Panc1 (cell line): ENCODE results near the gene PABPC5. TPM values are rescaled to one million over a fixed set of nuclear protein-coding genes. Genes with fewer than 3 reads are reported as not detected.

Experiments
- ATAC-seq: fragments of 200-7000 bp; cut with Tn5 transposase; 2 replicates; pipeline ENCODE4 v1.9.1; 2020; ENCODE audit warnings: mild to moderate bottlenecking, moderate library complexity
- Bru-seq: library from RNA; stranded (reverse); fragments of 400-500 nt; gene quantifications from one replicate; lab custom pipeline; 2021; lab: Mats Ljungman, UMichigan
- BruChase-seq, 2 experiments: library from RNA; stranded (reverse); fragments of 400-500 nt; gene quantifications; one replicate each; lab custom pipeline; 2021; lab: Mats Ljungman, UMichigan
- BruUV-seq: library from RNA; stranded (reverse); fragments of 400-500 nt; replicated peaks from 2 replicates; lab custom pipeline; 2021; lab: Mats Ljungman, UMichigan
- CTCF ChIA-PET: fragments of 300-600 bp; sonication (Branson Sonifier 250); formaldehyde crosslinking; loops from one replicate; lab custom pipeline; 2022; ENCODE audit warnings: antibody characterized with exemption; lab: Charles Lee
- POLR2A ChIA-PET: fragments of 300-600 bp; sonication (Branson Sonifier 250); formaldehyde crosslinking; loops from one replicate; lab custom pipeline; 2022; ENCODE audit warnings: antibody characterized with exemption; lab: Charles Lee
- DNase-seq: peaks from one replicate; pipeline ENCODE4 v3.0.0-alpha.2; 2010; ENCODE audit warnings: low read depth, low spot score
- H3K27ac ChIP-seq: 2 replicates; pipeline ENCODE4 v1.5.1; 2011; ENCODE audit warnings: mild to moderate bottlenecking, low read length, inconsistent platforms
- H3K27me3 ChIP-seq: fragments of 200-500 bp; sonication (Bioruptor generic); 2 replicates; pipeline ENCODE4 v1.6.0; 2014; ENCODE audit warnings: low read length, inconsistent platforms; ENCODE audit not compliant: control insufficient read depth, insufficient read depth
- H3K36me3 ChIP-seq: fragments of 200-500 bp; sonication (Bioruptor generic); 2 replicates; pipeline ENCODE4 v1.5.1; 2014; ENCODE audit warnings: inconsistent platforms, mild to moderate bottlenecking, low read length, moderate library complexity; ENCODE audit not compliant: control insufficient read depth, insufficient read depth
- H3K4me1 ChIP-seq: 2 replicates; pipeline ENCODE4 v1.5.1; 2011; ENCODE audit warnings: inconsistent platforms, mild to moderate bottlenecking, low read length, moderate library complexity; ENCODE audit not compliant: control insufficient read depth, insufficient read depth
- H3K4me3 ChIP-seq, 2 experiments: 2 replicates each; pipeline ENCODE4 v1.5.1; 2011 to 2012; ENCODE audit warnings: low read depth in 2 of 2, low read length in 2 of 2, mild to moderate bottlenecking in 2 of 2, inconsistent platforms in 1 of 2, moderate library complexity in 1 of 2
- H3K9me3 ChIP-seq: fragments of 200-500 bp; sonication (Bioruptor generic); 2 replicates; pipeline ENCODE4 v1.5.1; 2014; ENCODE audit warnings: low read depth, mild to moderate bottlenecking, inconsistent platforms, low read length, moderate library complexity; ENCODE audit not compliant: control insufficient read depth, insufficient read depth
- POLR2AphosphoS5 ChIP-seq: IDR thresholded peaks from 2 replicates; pipeline ENCODE4 v1.6.1; 2012; ENCODE audit warnings: mild to moderate bottlenecking, low read depth, low read length, moderate library complexity
- SIN3A ChIP-seq: IDR thresholded peaks from 2 replicates; pipeline ENCODE4 v1.6.1; 2012; ENCODE audit warnings: low read depth, mild to moderate bottlenecking, low read length, moderate library complexity, borderline replicate concordance; ENCODE audit not compliant: insufficient read depth
- TCF7L2 ChIP-seq: IDR thresholded peaks from 2 replicates; pipeline ENCODE4 v1.6.1; 2011; ENCODE audit warnings: mild to moderate bottlenecking, low read depth, low read length, inconsistent platforms
- in situ Hi-C: cut with HindIII; loops from 2 replicates; pipeline ENCODE4 v1.10.0; 2016; ENCODE audit warnings: low sequenced_read_pairs, low pct_unique_long_range_greater_than_20kb
- intact Hi-C: fragments of 100-400 bp; cut with micrococcal nuclease; formaldehyde crosslinking; loops from one replicate; pipeline ENCODE4 v1.10.0; 2022; ENCODE audit not compliant: unreplicated experiment
- long read RNA-seq: library from polyadenylated mRNA; unstranded; transcript quantifications from one replicate; pipeline ENCODE4 v2.0.0, GENCODE V29; 2021; ENCODE audit not compliant: unreplicated experiment
- polyA plus RNA-seq: library from polyadenylated mRNA; unstranded; fragments of >200 nt; gene quantifications from one replicate; pipeline ENCODE4 v1.2.1, GENCODE V29; 2012; ENCODE audit warnings: missing spikeins; ENCODE audit not compliant: insufficient read length
- total RNA-seq: library from RNA; stranded (reverse); gene quantifications from one replicate; pipeline ENCODE4 v1.2.1, GENCODE V29; 2021; ENCODE audit not compliant: unreplicated experiment
- TF ChIP-seq, protein P1 (sequence below): fragments of 450-650 bp; IDR thresholded peaks from 2 replicates; pipeline ENCODE4 v1.5.1; 2017; ENCODE audit warnings: mild to moderate bottlenecking
- TF ChIP-seq, protein P2 (sequence below), 2 experiments: IDR thresholded peaks; 2 replicates each; pipeline ENCODE4 v1.6.1; 2011 to 2012; ENCODE audit warnings: low read depth in 2 of 2, control low read depth in 1 of 2, low read length in 1 of 2, mild to moderate bottlenecking in 1 of 2, moderate library complexity in 1 of 2; ENCODE audit not compliant: insufficient read depth in 1 of 2

Gene PABPC5
- total RNA-seq (not detected), Bru-seq, nascent RNA (not detected), BruChase-seq, experiment 1, labeled RNA remaining after a 2-hour chase (not detected), BruChase-seq, experiment 2, labeled RNA remaining after a 6-hour chase (not detected)
- polyA plus RNA-seq: not detected
- long read RNA-seq: 0 reads

DNA sequence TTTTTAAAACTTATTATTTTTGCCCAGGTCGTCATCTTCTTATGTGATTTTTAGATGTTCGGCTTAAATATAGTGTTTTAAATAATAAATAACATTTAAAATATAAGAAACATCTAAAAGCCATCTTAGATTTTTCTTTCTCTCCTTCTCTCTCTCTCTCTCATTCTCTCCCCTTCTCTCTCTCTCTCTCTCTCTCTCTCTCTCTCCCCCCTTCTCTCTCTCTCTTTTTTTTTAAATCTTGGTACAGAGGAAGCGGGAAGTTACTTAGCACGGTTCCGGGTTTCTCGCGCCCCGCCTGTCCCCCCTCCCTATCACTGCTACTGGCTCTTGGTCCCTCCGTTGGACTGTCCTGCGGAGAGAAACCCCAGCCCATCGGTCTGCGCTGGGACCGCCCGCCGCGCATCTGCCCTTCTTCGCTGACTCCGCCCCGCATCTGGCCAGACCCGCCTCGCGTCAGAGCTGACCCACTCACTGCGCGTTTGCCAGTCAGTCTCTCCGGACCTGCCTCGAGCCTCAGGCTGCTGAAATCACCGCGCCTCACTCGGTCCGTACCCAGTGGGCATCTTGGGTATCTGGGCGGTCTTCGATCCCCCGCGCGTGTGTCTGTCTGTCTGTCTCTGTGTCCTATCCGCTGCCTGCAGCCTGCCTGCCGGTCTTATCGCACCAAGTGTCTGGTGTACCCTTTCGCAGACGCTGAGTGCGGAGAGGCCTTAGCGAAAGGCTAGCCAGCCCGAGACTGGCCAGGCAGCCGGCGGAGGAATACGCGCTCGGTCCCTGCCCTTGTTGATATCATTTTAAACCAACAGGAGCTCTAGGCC, at the start of gene PABPC5:
Gene PABPC5 (plus strand): TSS at position 489 of the 818 bp plus-strand sequence. CDS start 739 bp downstream, outside the sequence.
- in situ Hi-C loops: no loop called here
- TF ChIP-seq, protein P1, sequence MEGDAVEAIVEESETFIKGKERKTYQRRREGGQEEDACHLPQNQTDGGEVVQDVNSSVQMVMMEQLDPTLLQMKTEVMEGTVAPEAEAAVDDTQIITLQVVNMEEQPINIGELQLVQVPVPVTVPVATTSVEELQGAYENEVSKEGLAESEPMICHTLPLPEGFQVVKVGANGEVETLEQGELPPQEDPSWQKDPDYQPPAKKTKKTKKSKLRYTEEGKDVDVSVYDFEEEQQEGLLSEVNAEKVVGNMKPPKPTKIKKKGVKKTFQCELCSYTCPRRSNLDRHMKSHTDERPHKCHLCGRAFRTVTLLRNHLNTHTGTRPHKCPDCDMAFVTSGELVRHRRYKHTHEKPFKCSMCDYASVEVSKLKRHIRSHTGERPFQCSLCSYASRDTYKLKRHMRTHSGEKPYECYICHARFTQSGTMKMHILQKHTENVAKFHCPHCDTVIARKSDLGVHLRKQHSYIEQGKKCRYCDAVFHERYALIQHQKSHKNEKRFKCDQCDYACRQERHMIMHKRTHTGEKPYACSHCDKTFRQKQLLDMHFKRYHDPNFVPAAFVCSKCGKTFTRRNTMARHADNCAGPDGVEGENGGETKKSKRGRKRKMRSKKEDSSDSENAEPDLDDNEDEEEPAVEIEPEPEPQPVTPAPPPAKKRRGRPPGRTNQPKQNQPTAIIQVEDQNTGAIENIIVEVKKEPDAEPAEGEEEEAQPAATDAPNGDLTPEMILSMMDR: no peak
- no peak for TF ChIP-seq TCF7L2
- TF ChIP-seq, protein P2, sequence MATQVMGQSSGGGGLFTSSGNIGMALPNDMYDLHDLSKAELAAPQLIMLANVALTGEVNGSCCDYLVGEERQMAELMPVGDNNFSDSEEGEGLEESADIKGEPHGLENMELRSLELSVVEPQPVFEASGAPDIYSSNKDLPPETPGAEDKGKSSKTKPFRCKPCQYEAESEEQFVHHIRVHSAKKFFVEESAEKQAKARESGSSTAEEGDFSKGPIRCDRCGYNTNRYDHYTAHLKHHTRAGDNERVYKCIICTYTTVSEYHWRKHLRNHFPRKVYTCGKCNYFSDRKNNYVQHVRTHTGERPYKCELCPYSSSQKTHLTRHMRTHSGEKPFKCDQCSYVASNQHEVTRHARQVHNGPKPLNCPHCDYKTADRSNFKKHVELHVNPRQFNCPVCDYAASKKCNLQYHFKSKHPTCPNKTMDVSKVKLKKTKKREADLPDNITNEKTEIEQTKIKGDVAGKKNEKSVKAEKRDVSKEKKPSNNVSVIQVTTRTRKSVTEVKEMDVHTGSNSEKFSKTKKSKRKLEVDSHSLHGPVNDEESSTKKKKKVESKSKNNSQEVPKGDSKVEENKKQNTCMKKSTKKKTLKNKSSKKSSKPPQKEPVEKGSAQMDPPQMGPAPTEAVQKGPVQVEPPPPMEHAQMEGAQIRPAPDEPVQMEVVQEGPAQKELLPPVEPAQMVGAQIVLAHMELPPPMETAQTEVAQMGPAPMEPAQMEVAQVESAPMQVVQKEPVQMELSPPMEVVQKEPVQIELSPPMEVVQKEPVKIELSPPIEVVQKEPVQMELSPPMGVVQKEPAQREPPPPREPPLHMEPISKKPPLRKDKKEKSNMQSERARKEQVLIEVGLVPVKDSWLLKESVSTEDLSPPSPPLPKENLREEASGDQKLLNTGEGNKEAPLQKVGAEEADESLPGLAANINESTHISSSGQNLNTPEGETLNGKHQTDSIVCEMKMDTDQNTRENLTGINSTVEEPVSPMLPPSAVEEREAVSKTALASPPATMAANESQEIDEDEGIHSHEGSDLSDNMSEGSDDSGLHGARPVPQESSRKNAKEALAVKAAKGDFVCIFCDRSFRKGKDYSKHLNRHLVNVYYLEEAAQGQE (IDR thresholded peaks at IDR 0.05; ENCODE audit: insufficient read depth in 1 of 2, low read depth in 2 of 2, low read length in 1 of 2): no peak
- intact Hi-C loops: no loop called here
- POLR2A ChIA-PET: no interaction called here
- no TSS peak for BruUV-seq
- peak within 1 kb of the TSS in 1 of 2 experiments; percentile 16; a peak in 1 of 4 replicates for H3K4me3 ChIP-seq
- H3K9me3 ChIP-seq: no peaks in the 10 kb centered on the region
- ATAC-seq (no peak), DNase-seq (no peak)
- H3K4me1 ChIP-seq: no peaks in the 10 kb centered on the region
- H3K27me3 ChIP-seq: no peaks in the 10 kb centered on the region
- H3K27ac ChIP-seq: no peak within 1 kb of the TSS
- H3K36me3 ChIP-seq: no peaks in the 10 kb centered on the region
- CTCF ChIA-PET: no interaction called here

DNA sequence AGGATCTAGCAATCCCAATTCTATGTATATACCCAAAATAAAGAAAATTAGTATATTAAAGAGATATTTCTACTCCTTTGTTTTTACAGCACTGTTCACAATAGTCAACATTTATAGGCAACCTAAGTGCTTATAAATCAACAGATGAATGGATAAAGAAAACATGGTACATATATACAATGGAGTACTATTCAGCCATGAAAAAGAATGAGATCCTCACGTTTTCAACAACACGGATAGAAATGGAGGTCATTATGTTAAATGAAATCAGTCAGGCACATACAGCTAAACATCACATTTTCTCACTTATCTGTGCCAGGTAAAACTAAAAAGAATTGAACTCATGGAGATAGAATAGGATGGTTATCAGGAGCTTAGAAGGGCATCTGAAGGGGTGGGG, 45.6 kb upstream of the PABPC5 start:
- in situ Hi-C loops: no loop called here
- H3K27ac ChIP-seq: no peak overlapping the region
- H3K36me3 ChIP-seq: no peaks in the 10 kb centered on the region
- no peak overlapping the region for H3K4me3 ChIP-seq
- ChIA-PET CTCF (no interaction called here), POLR2A (no interaction called here)
- no TSS peak for BruUV-seq
- DNase-seq: no peak
- ATAC-seq: no peak
- intact Hi-C loops: no loop called here
- no peaks in the 10 kb centered on the region for H3K9me3 ChIP-seq
- no peaks in the 10 kb centered on the region for H3K4me1 ChIP-seq
- TF ChIP-seq, protein P1: no peak
- TF ChIP-seq TCF7L2: no peak
- no peak for TF ChIP-seq SIN3A
- TF ChIP-seq POLR2AphosphoS5: no peak
- TF ChIP-seq, protein P2 (IDR thresholded peaks at IDR 0.05; ENCODE audit: insufficient read depth in 1 of 2, low read depth in 2 of 2, low read length in 1 of 2): no peak
- no peaks in the 10 kb centered on the region for H3K27me3 ChIP-seq
